Astrocyte (in vitro differentiated cells and primary cell): ENCODE data around the gene HMCN2. TPM values are rescaled to one million over a fixed set of nuclear protein-coding genes. Genes with fewer than 3 reads are reported as not detected.

Experiments
- DNase-seq: peaks from one replicate; pipeline ENCODE4 v3.0.0-alpha.2; 2010; ENCODE audit warnings: low read depth
- FAIRE-seq: peaks from 2 replicates; lab custom pipeline; 2011; peaks lifted over from hg19 to GRCh38; lab: Jason Lieb, UNC
- H2AFZ ChIP-seq: 2 replicates; pipeline ENCODE4 v1.6.0; 2012; ENCODE audit warnings: low read depth, low read length, inconsistent platforms
- H3K27ac ChIP-seq: 2 replicates; pipeline ENCODE4 v1.5.1; 2011; ENCODE audit warnings: low read depth, low read length, inconsistent platforms
- H3K27me3 ChIP-seq: 2 replicates; pipeline ENCODE4 v1.6.0; 2011; ENCODE audit warnings: low read length, inconsistent platforms; ENCODE audit not compliant: insufficient read depth
- H3K36me3 ChIP-seq: 2 replicates; pipeline ENCODE4 v1.5.1; 2011; ENCODE audit warnings: low read length, inconsistent platforms; ENCODE audit not compliant: insufficient read depth
- H3K4me1 ChIP-seq: 2 replicates; pipeline ENCODE4 v1.5.1; 2011; ENCODE audit warnings: low read length, inconsistent platforms; ENCODE audit not compliant: insufficient read depth
- H3K4me2 ChIP-seq: 2 replicates; pipeline ENCODE4 v1.6.0; 2012; ENCODE audit warnings: low read length, inconsistent platforms
- H3K4me3 ChIP-seq: 2 replicates; pipeline ENCODE4 v1.5.1; 2011; ENCODE audit warnings: low read depth, mild to moderate bottlenecking, low read length, inconsistent platforms; ENCODE audit not compliant: insufficient read depth
- H3K79me2 ChIP-seq: 2 replicates; pipeline ENCODE4 v1.6.0; 2012; ENCODE audit warnings: mild to moderate bottlenecking, low read length, inconsistent platforms; ENCODE audit not compliant: insufficient read depth
- H3K9ac ChIP-seq: 2 replicates; pipeline ENCODE4 v1.6.0; 2012; ENCODE audit warnings: mild to moderate bottlenecking, low read length, inconsistent platforms
- H3K9me3 ChIP-seq: 2 replicates; pipeline ENCODE4 v1.5.1; 2012; ENCODE audit warnings: low read depth, mild to moderate bottlenecking, low read length, inconsistent platforms; ENCODE audit not compliant: insufficient read depth
- H4K20me1 ChIP-seq: 2 replicates; pipeline ENCODE4 v1.6.0; 2012; ENCODE audit warnings: low read length, inconsistent platforms; ENCODE audit not compliant: insufficient read depth
- H3K27ac Mint-ChIP-seq: one replicate; pipeline ENCODE4 v1.8.0; 2021; ENCODE audit warnings: mild to moderate bottlenecking, mixed read lengths; ENCODE audit not compliant: unreplicated experiment
- H3K27me3 Mint-ChIP-seq: one replicate; pipeline ENCODE4 v1.8.0; 2021; ENCODE audit warnings: low read depth, mixed read lengths; ENCODE audit not compliant: unreplicated experiment
- H3K36me3 Mint-ChIP-seq: one replicate; pipeline ENCODE4 v1.8.0; 2021; ENCODE audit warnings: low read depth, mixed read lengths; ENCODE audit not compliant: unreplicated experiment
- H3K4me1 Mint-ChIP-seq: one replicate; pipeline ENCODE4 v1.8.0; 2021; ENCODE audit warnings: low read depth, mixed read lengths; ENCODE audit not compliant: unreplicated experiment
- H3K4me3 Mint-ChIP-seq: one replicate; pipeline ENCODE4 v1.8.0; 2021; ENCODE audit warnings: mild to moderate bottlenecking, moderate library complexity, mixed read lengths; ENCODE audit not compliant: unreplicated experiment
- H3K9me3 Mint-ChIP-seq: one replicate; pipeline ENCODE4 v1.8.0; 2021; ENCODE audit warnings: mild to moderate bottlenecking, mixed read lengths; ENCODE audit not compliant: unreplicated experiment
- EZH2 ChIP-seq: IDR thresholded peaks from 2 replicates; pipeline ENCODE4 v1.6.1; 2012; ENCODE audit warnings: mild to moderate bottlenecking, low read length, inconsistent platforms; ENCODE audit not compliant: insufficient read depth
- total RNA-seq: library from RNA; stranded (reverse); gene quantifications from 2 replicates; pipeline ENCODE4 v1.2.1, GENCODE V29; 2021
- TF ChIP-seq, protein P1 (sequence below): IDR thresholded peaks from 2 replicates; pipeline ENCODE4 v1.5.1; 2011; ENCODE audit warnings: low read depth, mild to moderate bottlenecking, inconsistent platforms, low read length, moderate library complexity; ENCODE audit not compliant: insufficient read depth

HMCN2 gene
- total RNA-seq, 1 donor from 2014 or later = 1.6 TPM

DNA sequence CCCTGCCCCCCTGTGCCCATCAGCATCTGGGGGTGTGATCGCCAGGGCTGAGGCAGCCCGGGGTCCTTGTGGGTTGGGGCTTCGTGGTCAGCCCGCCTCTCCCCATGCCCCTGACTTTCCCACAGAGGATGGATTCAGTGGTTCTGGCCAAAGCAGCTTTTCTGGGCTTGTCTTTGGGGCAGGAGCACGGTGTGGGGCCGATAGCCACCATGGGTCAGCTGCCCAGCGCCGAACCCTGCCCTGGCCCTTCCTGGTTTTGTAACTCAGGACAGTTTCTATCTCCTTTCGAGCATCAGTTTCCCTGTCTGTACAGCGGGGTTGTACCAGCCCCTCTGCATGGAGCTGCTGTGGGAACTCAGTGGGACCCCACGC, 77.1 kb downstream of the HMCN2 start:
- no peak overlapping the region for H3K4me3 ChIP-seq
- H3K4me2 ChIP-seq = no peak overlapping the region
- FAIRE-seq (no peak), DNase-seq (no peak)
- H3K79me2 ChIP-seq = no peaks in the 10 kb centered on the region
- Mint-ChIP-seq H3K4me3 (no peak overlapping the region), H3K9me3 (no peaks in the 10 kb centered on the region), H3K27me3 (peaks cover 12% of the 10 kb centered on the region), H3K27ac (no peak overlapping the region), H3K4me1 (no peaks in the 10 kb centered on the region), H3K36me3 (no peaks in the 10 kb centered on the region)
- TF ChIP-seq, protein P1, sequence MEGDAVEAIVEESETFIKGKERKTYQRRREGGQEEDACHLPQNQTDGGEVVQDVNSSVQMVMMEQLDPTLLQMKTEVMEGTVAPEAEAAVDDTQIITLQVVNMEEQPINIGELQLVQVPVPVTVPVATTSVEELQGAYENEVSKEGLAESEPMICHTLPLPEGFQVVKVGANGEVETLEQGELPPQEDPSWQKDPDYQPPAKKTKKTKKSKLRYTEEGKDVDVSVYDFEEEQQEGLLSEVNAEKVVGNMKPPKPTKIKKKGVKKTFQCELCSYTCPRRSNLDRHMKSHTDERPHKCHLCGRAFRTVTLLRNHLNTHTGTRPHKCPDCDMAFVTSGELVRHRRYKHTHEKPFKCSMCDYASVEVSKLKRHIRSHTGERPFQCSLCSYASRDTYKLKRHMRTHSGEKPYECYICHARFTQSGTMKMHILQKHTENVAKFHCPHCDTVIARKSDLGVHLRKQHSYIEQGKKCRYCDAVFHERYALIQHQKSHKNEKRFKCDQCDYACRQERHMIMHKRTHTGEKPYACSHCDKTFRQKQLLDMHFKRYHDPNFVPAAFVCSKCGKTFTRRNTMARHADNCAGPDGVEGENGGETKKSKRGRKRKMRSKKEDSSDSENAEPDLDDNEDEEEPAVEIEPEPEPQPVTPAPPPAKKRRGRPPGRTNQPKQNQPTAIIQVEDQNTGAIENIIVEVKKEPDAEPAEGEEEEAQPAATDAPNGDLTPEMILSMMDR = no peak
- no peak overlapping the region for H3K9ac ChIP-seq
- H2AFZ ChIP-seq = no peak overlapping the region
- no peak overlapping the region for H3K27ac ChIP-seq
- peaks cover 3% of the 10 kb centered on the region for H3K27me3 ChIP-seq
- peaks cover 10% of the 10 kb centered on the region for H4K20me1 ChIP-seq
- H3K36me3 ChIP-seq = no peaks in the 10 kb centered on the region
- no peaks in the 10 kb centered on the region for H3K4me1 ChIP-seq
- peaks cover 3% of the 10 kb centered on the region for H3K9me3 ChIP-seq

DNA sequence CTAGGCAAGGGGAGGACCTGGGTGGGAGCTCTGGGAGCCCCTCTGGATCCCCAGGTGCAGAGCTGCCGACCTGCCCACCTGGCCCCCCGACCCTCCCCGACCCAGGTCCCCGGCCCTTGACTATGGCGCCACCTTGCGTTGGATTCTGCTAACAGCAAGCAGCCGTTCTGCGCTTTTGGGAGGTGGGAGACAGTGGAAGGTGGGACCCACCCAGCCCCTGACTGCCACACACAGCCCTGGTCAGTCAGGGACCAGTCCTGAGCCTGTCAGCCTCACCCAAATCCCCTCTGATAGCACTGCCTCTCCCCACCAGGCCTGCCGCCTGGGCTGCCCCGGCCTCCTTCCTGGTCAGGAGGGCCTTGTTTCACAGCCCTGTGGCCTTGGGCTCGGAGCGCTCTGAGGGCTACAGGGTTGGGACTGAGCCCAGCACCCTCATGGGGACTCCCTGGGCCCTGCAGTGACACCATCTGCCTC, 77.9 kb downstream of the HMCN2 start:
- Mint-ChIP-seq H3K4me1 (no peaks in the 10 kb centered on the region), H3K4me3 (no peak overlapping the region), H3K36me3 (no peaks in the 10 kb centered on the region), H3K27ac (no peak overlapping the region), H3K9me3 (no peaks in the 10 kb centered on the region), H3K27me3 (peaks cover 17% of the 10 kb centered on the region)
- no peaks in the 10 kb centered on the region for H3K36me3 ChIP-seq
- FAIRE-seq = no peak
- H3K9me3 ChIP-seq = peaks cover 3% of the 10 kb centered on the region
- H3K27ac ChIP-seq = no peak overlapping the region
- TF ChIP-seq, protein P1 = peak; percentile 46
- no peak for TF ChIP-seq EZH2
- no peak overlapping the region for H3K4me3 ChIP-seq
- H3K4me1 ChIP-seq = no peaks in the 10 kb centered on the region
- no peaks in the 10 kb centered on the region for H3K79me2 ChIP-seq
- H4K20me1 ChIP-seq = peaks cover 10% of the 10 kb centered on the region
- peaks cover 3% of the 10 kb centered on the region for H3K27me3 ChIP-seq
- no peak overlapping the region for H3K4me2 ChIP-seq
- H3K9ac ChIP-seq = no peak overlapping the region
- no peak for DNase-seq
- no peak overlapping the region for H2AFZ ChIP-seq

DNA sequence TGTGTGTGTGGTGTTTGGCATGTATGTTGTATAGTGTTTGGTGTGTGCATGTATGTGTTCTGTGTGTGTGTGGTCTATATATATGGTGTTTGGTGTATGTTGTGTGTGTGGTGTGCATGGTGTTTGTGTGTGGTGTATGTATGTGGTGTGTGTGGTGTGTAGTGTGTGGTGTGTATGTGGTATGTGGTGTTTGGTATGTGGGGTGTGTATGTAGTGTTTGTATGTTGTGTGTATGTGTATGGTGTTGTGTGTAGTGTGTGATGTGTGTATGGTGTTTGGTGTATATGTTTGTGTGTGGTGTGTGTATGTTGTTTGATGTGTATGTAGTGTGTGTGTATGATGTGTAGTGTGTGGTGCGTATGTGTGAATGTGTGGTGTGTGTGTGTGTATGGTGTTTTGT, 78.8 kb downstream of the HMCN2 start:
- TF ChIP-seq EZH2 = no peak
- TF ChIP-seq, protein P1 = no peak
- H3K4me2 ChIP-seq = no peak overlapping the region
- Mint-ChIP-seq H3K4me1 (no peaks in the 10 kb centered on the region), H3K27me3 (peaks cover 22% of the 10 kb centered on the region), H3K9me3 (no peaks in the 10 kb centered on the region), H3K36me3 (no peaks in the 10 kb centered on the region), H3K27ac (no peak overlapping the region), H3K4me3 (no peak overlapping the region)
- no peak for FAIRE-seq
- H4K20me1 ChIP-seq = peaks cover 10% of the 10 kb centered on the region
- H2AFZ ChIP-seq = no peak overlapping the region
- H3K27ac ChIP-seq = no peak overlapping the region
- DNase-seq = no peak
- no peaks in the 10 kb centered on the region for H3K79me2 ChIP-seq
- no peaks in the 10 kb centered on the region for H3K36me3 ChIP-seq
- no peak overlapping the region for H3K4me3 ChIP-seq
- H3K27me3 ChIP-seq = peaks cover 3% of the 10 kb centered on the region
- no peak overlapping the region for H3K9ac ChIP-seq
- H3K9me3 ChIP-seq = peaks cover 3% of the 10 kb centered on the region
- no peaks in the 10 kb centered on the region for H3K4me1 ChIP-seq
